Astrocyte (in vitro differentiated cells and primary cell): Measurements from ENCODE around the gene GKAP1. TPM values are rescaled to one million over a fixed set of nuclear protein-coding genes. Genes with fewer than 3 reads are reported as not detected.
A peak's percentile ranks its signal among the peaks of the same experiment; 100 is the strongest.
"Not testable (repeated sequence)": the region's sequence is repeated elsewhere in the genome, so short reads cannot be mapped to it uniquely, and the experiment has no call there.

Experiments
- DNase-seq: peaks from one replicate; pipeline ENCODE4 v3.0.0-alpha.2; 2010; ENCODE audit warnings: low read depth
- FAIRE-seq: peaks from 2 replicates; lab custom pipeline; 2011; peaks lifted over from hg19 to GRCh38; lab: Jason Lieb, UNC
- H2AFZ ChIP-seq: 2 replicates; pipeline ENCODE4 v1.6.0; 2012; ENCODE audit warnings: low read depth, low read length, inconsistent platforms
- H3K27ac ChIP-seq: 2 replicates; pipeline ENCODE4 v1.5.1; 2011; ENCODE audit warnings: low read depth, low read length, inconsistent platforms
- H3K27me3 ChIP-seq: 2 replicates; pipeline ENCODE4 v1.6.0; 2011; ENCODE audit warnings: low read length, inconsistent platforms; ENCODE audit not compliant: insufficient read depth
- H3K36me3 ChIP-seq: 2 replicates; pipeline ENCODE4 v1.5.1; 2011; ENCODE audit warnings: low read length, inconsistent platforms; ENCODE audit not compliant: insufficient read depth
- H3K4me1 ChIP-seq: 2 replicates; pipeline ENCODE4 v1.5.1; 2011; ENCODE audit warnings: low read length, inconsistent platforms; ENCODE audit not compliant: insufficient read depth
- H3K4me2 ChIP-seq: 2 replicates; pipeline ENCODE4 v1.6.0; 2012; ENCODE audit warnings: low read length, inconsistent platforms
- H3K4me3 ChIP-seq: 2 replicates; pipeline ENCODE4 v1.5.1; 2011; ENCODE audit warnings: low read depth, mild to moderate bottlenecking, low read length, inconsistent platforms; ENCODE audit not compliant: insufficient read depth
- H3K79me2 ChIP-seq: 2 replicates; pipeline ENCODE4 v1.6.0; 2012; ENCODE audit warnings: mild to moderate bottlenecking, low read length, inconsistent platforms; ENCODE audit not compliant: insufficient read depth
- H3K9ac ChIP-seq: 2 replicates; pipeline ENCODE4 v1.6.0; 2012; ENCODE audit warnings: mild to moderate bottlenecking, low read length, inconsistent platforms
- H3K9me3 ChIP-seq: 2 replicates; pipeline ENCODE4 v1.5.1; 2012; ENCODE audit warnings: low read depth, mild to moderate bottlenecking, low read length, inconsistent platforms; ENCODE audit not compliant: insufficient read depth
- H4K20me1 ChIP-seq: 2 replicates; pipeline ENCODE4 v1.6.0; 2012; ENCODE audit warnings: low read length, inconsistent platforms; ENCODE audit not compliant: insufficient read depth
- H3K27ac Mint-ChIP-seq: one replicate; pipeline ENCODE4 v1.8.0; 2021; ENCODE audit warnings: mild to moderate bottlenecking, mixed read lengths; ENCODE audit not compliant: unreplicated experiment
- H3K27me3 Mint-ChIP-seq: one replicate; pipeline ENCODE4 v1.8.0; 2021; ENCODE audit warnings: low read depth, mixed read lengths; ENCODE audit not compliant: unreplicated experiment
- H3K36me3 Mint-ChIP-seq: one replicate; pipeline ENCODE4 v1.8.0; 2021; ENCODE audit warnings: low read depth, mixed read lengths; ENCODE audit not compliant: unreplicated experiment
- H3K4me1 Mint-ChIP-seq: one replicate; pipeline ENCODE4 v1.8.0; 2021; ENCODE audit warnings: low read depth, mixed read lengths; ENCODE audit not compliant: unreplicated experiment
- H3K4me3 Mint-ChIP-seq: one replicate; pipeline ENCODE4 v1.8.0; 2021; ENCODE audit warnings: mild to moderate bottlenecking, moderate library complexity, mixed read lengths; ENCODE audit not compliant: unreplicated experiment
- H3K9me3 Mint-ChIP-seq: one replicate; pipeline ENCODE4 v1.8.0; 2021; ENCODE audit warnings: mild to moderate bottlenecking, mixed read lengths; ENCODE audit not compliant: unreplicated experiment
- EZH2 ChIP-seq: IDR thresholded peaks from 2 replicates; pipeline ENCODE4 v1.6.1; 2012; ENCODE audit warnings: mild to moderate bottlenecking, low read length, inconsistent platforms; ENCODE audit not compliant: insufficient read depth
- total RNA-seq: library from RNA; stranded (reverse); gene quantifications from 2 replicates; pipeline ENCODE4 v1.2.1, GENCODE V29; 2021
- TF ChIP-seq, protein P1 (sequence below): IDR thresholded peaks from 2 replicates; pipeline ENCODE4 v1.5.1; 2011; ENCODE audit warnings: low read depth, mild to moderate bottlenecking, inconsistent platforms, low read length, moderate library complexity; ENCODE audit not compliant: insufficient read depth

GKAP1 gene
- total RNA-seq, 1 donor from 2014 or later, result 1.2 TPM

DNA sequence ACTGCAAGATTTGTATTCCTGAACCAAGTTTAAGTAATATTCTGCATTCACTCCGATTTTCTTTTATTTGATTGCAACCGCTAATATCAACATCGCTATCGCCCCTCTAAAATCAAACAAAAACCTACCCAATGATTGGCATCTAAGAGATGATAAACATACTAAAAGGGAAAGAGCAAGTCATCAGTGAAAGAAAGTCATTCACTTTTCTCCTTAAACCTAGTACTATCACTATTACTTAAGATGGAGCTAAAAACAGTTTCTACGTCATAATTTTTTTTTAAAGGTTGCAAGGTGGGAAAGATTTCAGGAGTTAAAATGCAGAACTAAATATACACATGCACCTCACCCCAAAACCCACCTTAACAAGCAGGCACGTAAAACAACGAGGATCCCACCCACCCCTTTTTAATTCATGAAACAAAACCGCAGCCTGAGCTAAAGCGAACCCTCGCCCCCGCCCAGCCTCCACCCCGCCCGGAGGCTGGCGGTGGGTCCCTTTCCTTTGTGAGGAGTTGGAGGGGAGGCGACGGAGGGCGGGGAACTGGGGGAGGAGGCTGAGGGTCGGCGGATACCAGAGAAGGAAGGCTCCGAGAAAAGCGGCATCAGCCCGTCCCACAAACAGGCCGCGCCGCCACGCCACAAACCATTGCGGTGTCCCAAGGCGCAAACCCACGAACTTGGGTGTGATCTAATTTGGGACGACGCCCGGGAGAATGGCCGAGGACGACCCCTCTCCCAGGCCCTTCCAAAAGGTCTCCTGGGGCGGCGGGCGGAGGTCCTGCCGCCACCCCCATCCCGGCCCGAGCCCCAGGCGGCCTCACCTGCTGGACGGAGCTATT, 110.7 kb downstream of the GKAP1 start:
- Histone ChIP-seq H2AFZ (peak overlapping the region; percentile 99), H4K20me1 (peaks cover 50% of the 10 kb centered on the region), H3K27me3 (no peaks in the 10 kb centered on the region), H3K4me2 (peak overlapping the region; percentile 92), H3K79me2 (peaks cover 69% of the 10 kb centered on the region), H3K36me3 (no peaks in the 10 kb centered on the region), H3K4me3 (peak overlapping the region; percentile 84), H3K4me1 (peaks cover 9% of the 10 kb centered on the region), H3K27ac (peak overlapping the region; percentile 100), H3K9me3 (no peaks in the 10 kb centered on the region), H3K9ac (peak overlapping the region; percentile 96)
- Mint-ChIP-seq H3K4me1 (peaks cover 10% of the 10 kb centered on the region), H3K4me3 (peak overlapping the region; percentile 92), H3K27ac (peak overlapping the region; percentile 77), H3K9me3 (no peaks in the 10 kb centered on the region), H3K36me3 (no peaks in the 10 kb centered on the region), H3K27me3 (no peaks in the 10 kb centered on the region)
- DNase-seq (peak; percentile 36), FAIRE-seq (no peak)
- TF ChIP-seq, protein P1, sequence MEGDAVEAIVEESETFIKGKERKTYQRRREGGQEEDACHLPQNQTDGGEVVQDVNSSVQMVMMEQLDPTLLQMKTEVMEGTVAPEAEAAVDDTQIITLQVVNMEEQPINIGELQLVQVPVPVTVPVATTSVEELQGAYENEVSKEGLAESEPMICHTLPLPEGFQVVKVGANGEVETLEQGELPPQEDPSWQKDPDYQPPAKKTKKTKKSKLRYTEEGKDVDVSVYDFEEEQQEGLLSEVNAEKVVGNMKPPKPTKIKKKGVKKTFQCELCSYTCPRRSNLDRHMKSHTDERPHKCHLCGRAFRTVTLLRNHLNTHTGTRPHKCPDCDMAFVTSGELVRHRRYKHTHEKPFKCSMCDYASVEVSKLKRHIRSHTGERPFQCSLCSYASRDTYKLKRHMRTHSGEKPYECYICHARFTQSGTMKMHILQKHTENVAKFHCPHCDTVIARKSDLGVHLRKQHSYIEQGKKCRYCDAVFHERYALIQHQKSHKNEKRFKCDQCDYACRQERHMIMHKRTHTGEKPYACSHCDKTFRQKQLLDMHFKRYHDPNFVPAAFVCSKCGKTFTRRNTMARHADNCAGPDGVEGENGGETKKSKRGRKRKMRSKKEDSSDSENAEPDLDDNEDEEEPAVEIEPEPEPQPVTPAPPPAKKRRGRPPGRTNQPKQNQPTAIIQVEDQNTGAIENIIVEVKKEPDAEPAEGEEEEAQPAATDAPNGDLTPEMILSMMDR, result no peak
- no peak for TF ChIP-seq EZH2

DNA sequence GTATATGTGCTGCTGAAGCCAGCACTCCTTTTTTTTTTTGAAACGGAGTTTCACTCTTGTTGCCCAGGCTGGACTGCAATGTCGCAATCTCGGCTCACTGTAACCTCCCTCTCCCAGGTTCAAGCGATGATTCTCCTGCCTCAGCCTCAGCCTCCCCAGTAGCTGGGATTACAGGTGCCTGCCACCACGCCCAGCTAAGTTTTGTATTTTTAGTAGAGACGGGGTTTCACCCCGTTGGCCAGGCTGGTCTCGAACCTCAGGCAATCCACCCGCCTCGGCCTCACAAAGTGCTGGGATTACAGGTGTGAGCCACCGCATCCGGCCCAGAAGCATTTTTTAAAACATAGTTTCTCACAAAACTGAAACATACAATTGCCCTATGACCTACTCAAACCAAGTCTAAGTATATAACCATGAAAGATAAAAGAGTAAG, 112.3 kb downstream of the GKAP1 start:
- H3K4me3 Mint-ChIP-seq, result peak overlapping the region; percentile 92
- H3K27me3 ChIP-seq, FAIRE-seq, H3K9ac ChIP-seq, H3K36me3 ChIP-seq, H2AFZ ChIP-seq, DNase-seq, H3K27me3 Mint-ChIP-seq, H3K36me3 Mint-ChIP-seq, H3K27ac ChIP-seq, H3K9me3 ChIP-seq, H3K9me3 Mint-ChIP-seq, H3K27ac Mint-ChIP-seq: not testable (repeated sequence)
- Histone ChIP-seq H3K4me3 (peak overlapping the region; percentile 84), H4K20me1 (peaks cover 66% of the 10 kb centered on the region), H3K4me2 (peak overlapping the region; percentile 92), H3K79me2 (peaks cover 85% of the 10 kb centered on the region), H3K4me1 (peaks cover 16% of the 10 kb centered on the region)
- H3K4me1 Mint-ChIP-seq, result peaks cover 14% of the 10 kb centered on the region

DNA sequence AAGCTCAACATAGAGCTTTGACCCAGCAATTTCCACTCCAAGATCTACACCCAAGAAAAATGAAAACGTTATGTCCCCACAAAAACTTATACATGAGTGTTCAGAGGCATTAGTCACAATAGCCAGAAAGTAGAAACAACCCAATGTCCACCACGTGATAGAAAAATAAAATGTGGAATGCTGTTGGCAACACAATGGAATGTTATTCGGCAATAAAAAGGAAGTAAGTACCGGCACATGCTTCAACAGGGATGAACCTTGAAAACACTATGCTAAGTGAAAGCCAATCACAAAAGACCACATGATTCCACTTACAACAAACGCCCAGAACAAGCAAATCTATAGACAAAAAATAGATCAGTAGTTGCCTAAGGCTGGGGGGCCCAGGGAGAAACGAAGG, 115.8 kb downstream of the GKAP1 start:
- peak overlapping the region; percentile 70 for H3K4me2 ChIP-seq
- peaks cover 97% of the 10 kb centered on the region for H4K20me1 ChIP-seq
- no peaks in the 10 kb centered on the region for H3K36me3 Mint-ChIP-seq
- peaks cover 100% of the 10 kb centered on the region for H3K79me2 ChIP-seq
- H3K27ac ChIP-seq, result peak overlapping the region; percentile 39
- H3K4me3 Mint-ChIP-seq, result no peak overlapping the region
- H3K9me3 Mint-ChIP-seq, result no peaks in the 10 kb centered on the region
- TF ChIP-seq EZH2, result no peak
- TF ChIP-seq, protein P1, result no peak
- peaks cover 16% of the 10 kb centered on the region for H3K4me1 Mint-ChIP-seq
- H3K36me3 ChIP-seq, result no peaks in the 10 kb centered on the region
- FAIRE-seq (peak; percentile 84), DNase-seq (peak; percentile 80)
- no peaks in the 10 kb centered on the region for H3K9me3 ChIP-seq
- H3K27me3 ChIP-seq, result no peaks in the 10 kb centered on the region
- H3K9ac ChIP-seq, result no peak overlapping the region
- no peak overlapping the region for H2AFZ ChIP-seq
- peak overlapping the region; percentile 15 for H3K27ac Mint-ChIP-seq
- H3K4me1 ChIP-seq, result peaks cover 11% of the 10 kb centered on the region
- no peak overlapping the region for H3K4me3 ChIP-seq
- H3K27me3 Mint-ChIP-seq, result no peaks in the 10 kb centered on the region
